Breast epithelium (tissue), 3 donors: ENCODE measurements around the gene PRAMEF5.
"Not testable (repeated sequence)": the region's sequence is repeated elsewhere in the genome, so short reads cannot be mapped to it uniquely, and the experiment has no call there.

Source experiments
- POLR2A ChIP-seq: fragments of 450-650 bp; IDR thresholded peaks from one replicate; pipeline ENCODE4 v1.6.1; 2016; ENCODE audit warnings: antibody characterized with exemption, mild to moderate bottlenecking, moderate library complexity
- POLR2AphosphoS5 ChIP-seq, 3 donors: sonication (generic); formaldehyde crosslinking; IDR thresholded peaks; one replicate each; pipeline ENCODE4 v1.6.1; 2017; ENCODE audit warnings: antibody characterized with exemption in 3 of 3
- TF ChIP-seq, protein P1 (sequence below), 3 donors: fragments of 450-650 bp; IDR thresholded peaks; one replicate each; pipeline ENCODE4 v1.5.1; 2016 to 2017; ENCODE audit warnings: antibody characterized with exemption in 3 of 3, mild to moderate bottlenecking in 3 of 3, moderate library complexity in 3 of 3

DNA sequence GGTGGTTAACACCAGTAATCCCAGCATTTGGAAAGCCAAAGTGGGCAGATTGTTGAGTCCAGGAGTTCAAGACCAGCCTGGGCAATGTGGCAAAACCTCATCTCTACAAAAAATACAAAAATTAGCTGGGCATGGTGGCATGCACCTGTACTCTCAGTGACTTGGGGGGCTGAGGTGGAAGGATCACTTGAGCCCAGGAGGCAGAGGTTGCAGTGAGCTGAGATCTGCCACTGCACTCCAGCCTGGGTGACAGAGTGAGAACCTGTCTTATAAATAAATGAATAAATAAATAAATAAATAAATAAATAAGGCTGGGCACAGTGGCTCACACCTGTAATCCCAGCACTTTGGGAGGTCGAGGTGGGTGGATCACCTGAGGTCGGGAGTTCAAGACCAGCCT is 21.9 kb upstream of the PRAMEF5 start:
- TF ChIP-seq, protein P1, sequence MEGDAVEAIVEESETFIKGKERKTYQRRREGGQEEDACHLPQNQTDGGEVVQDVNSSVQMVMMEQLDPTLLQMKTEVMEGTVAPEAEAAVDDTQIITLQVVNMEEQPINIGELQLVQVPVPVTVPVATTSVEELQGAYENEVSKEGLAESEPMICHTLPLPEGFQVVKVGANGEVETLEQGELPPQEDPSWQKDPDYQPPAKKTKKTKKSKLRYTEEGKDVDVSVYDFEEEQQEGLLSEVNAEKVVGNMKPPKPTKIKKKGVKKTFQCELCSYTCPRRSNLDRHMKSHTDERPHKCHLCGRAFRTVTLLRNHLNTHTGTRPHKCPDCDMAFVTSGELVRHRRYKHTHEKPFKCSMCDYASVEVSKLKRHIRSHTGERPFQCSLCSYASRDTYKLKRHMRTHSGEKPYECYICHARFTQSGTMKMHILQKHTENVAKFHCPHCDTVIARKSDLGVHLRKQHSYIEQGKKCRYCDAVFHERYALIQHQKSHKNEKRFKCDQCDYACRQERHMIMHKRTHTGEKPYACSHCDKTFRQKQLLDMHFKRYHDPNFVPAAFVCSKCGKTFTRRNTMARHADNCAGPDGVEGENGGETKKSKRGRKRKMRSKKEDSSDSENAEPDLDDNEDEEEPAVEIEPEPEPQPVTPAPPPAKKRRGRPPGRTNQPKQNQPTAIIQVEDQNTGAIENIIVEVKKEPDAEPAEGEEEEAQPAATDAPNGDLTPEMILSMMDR (IDR thresholded peaks at IDR 0.05): not testable (repeated sequence)
- TF ChIP-seq POLR2A; POLR2AphosphoS5 (IDR thresholded peaks at IDR 0.05): not testable (repeated sequence)
